Endometrial microvascular endothelial cells (primary cell): ENCODE results near the gene SIAH1. TPM values are rescaled to one million over a fixed set of nuclear protein-coding genes. Genes with fewer than 3 reads are reported as not detected.
"Not testable (repeated sequence)": the region's sequence is repeated elsewhere in the genome, so short reads cannot be mapped to it uniquely, and the experiment has no call there.

Source experiments
- in situ Hi-C: cut with HindIII; loops from 2 replicates; pipeline ENCODE4 v1.10.0; 2017; ENCODE audit warnings: low sequenced_read_pairs, low pct_unique_long_range_greater_than_20kb; ENCODE audit errors: inconsistent ontology term
- total RNA-seq: library from RNA; depleted of rRNA; stranded (reverse); fragments of >200 nt; gene quantifications from one replicate; pipeline ENCODE4 v1.2.3, GENCODE V29; 2015; ENCODE audit errors: inconsistent ontology term

SIAH1 gene
- total RNA-seq, 1 donor from 2014 or later = 12.0 TPM

DNA sequence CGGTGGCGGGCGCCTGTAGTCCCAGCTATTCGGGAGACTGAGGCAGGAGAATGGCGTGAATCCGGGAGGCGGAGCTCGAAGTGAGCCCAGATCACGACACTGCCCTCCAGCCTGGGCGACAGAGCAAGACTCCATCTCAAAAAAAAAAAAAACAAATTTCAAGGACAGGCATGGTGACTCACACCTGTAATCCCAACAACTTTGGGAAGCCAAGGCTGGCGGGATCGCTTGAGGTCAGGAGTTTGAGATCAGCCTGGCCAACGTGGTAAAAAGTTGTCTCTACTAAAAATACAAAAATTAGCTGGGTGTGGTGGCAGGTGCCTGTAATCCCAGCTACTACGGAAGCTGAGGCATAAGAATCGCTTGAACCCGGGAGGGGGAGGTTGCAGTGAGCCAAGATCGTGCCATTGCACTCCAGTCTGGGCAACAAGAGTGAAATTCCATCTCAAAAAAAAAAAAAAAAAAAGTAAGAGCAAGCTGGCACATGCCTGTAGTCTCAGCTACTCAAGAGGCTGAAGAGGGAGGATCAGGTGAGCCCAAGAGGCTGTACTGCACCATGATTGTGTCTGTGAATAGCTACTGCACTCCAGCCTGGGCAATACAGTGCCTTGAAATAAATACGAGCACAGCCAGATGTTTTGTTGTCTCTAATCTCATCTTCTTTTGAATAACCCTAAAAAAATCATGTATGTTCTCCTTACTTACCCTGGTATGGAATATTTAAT is 14.4 kb downstream of the SIAH1 start:
- in situ Hi-C loops = not testable (repeated sequence)

DNA sequence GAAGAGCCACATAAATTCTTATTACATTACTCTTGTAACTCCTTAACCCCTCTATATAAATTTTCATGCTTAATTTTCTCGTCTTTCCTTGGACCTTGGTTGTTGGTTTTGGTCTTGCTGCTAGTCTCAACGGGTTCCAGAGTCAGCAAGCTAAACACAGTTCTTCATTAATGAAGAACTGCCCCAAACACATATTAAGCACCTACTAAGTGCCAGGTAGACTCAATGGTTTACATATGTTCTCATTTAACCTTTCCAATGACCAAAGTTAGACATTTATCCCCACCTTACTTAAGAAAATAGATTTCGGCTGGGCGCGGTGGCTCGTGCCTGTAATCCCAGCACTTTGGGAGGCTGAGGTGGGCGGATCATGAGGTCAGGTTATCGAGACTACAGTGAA is 15.0 kb downstream of the SIAH1 start:
- in situ Hi-C loops = no loop called here

- in situ Hi-C loops = no loop called here
Observed at GRCh38 chr16:48369765-48370164, 15.4 kb downstream of the SIAH1 start.

GRCh38 chr16:48367441-48368049 is 17.7 kb downstream of the SIAH1 start:
- in situ Hi-C loops = no loop called here

GRCh38 chr16:48366165-48367093 is 18.8 kb downstream of the SIAH1 start:
- in situ Hi-C loops = no loop called here

DNA sequence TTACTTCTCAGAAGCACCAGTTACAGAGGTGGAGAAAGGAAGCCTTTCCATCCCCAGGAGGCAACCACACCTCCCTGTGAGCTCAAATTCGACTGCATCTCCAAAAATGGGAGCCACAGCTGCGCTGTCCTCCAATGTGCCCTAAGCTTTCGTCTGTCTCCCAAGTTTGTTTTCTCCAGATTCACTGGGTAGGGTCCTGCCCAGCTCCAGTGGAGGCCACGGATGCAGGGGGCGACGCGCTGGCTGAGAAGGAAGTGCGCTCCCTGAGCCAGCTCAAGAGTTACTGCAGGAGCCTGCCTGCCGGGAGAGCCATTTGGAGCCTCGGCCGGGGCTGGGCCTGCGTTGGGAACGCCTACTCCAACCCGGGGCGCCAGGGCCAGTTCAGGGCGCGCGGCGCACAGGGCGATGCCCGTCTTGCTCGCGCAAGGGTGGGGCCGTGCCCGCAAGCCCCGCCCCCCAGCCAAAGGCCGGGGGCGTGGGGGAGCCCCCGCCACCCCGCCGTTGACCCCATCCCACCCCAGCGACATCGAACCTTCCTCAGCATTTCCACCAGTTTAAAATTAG is 19.5 kb downstream of the SIAH1 start:
- in situ Hi-C loops = no loop called here

- in situ Hi-C loops = no loop called here
Observed at GRCh38 chr16:48365025-48365600, 20.1 kb downstream of the SIAH1 start.

DNA sequence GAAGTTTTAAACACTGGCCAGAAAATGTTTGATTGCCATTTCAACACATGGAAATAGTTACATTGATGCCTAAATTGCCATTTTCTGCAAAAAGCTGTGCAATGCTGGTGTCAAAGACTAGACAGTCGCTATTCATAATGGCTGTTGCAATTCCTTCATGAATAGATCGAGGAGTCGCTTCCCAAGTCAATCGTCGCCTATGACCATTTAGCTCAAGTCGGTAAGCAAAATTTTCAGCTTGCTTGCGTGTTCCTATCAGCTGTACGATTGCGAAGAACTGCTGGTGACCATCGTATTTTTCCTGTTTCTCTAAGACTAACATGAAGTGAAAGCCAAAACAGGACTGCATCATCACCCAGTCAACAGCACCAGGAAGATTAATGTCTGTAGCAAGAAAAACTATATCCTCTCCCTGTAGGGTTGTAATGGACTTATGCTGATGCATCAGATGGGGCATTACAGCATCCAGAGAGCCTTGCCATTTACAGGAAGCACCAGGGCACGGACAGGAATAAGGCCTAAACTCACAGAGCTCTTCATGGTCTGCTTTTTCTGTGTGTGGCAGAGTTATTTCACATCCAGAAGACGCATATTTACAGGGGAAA is 23.6 kb downstream of the SIAH1 start:
- in situ Hi-C loops = no loop called here

GRCh38 chr16:48361012-48361411 is 24.2 kb downstream of the SIAH1 start:
- in situ Hi-C loops = no loop called here

GRCh38 chr16:48359983-48360382 is 25.2 kb downstream of the SIAH1 start:
- in situ Hi-C loops = no loop called here

DNA sequence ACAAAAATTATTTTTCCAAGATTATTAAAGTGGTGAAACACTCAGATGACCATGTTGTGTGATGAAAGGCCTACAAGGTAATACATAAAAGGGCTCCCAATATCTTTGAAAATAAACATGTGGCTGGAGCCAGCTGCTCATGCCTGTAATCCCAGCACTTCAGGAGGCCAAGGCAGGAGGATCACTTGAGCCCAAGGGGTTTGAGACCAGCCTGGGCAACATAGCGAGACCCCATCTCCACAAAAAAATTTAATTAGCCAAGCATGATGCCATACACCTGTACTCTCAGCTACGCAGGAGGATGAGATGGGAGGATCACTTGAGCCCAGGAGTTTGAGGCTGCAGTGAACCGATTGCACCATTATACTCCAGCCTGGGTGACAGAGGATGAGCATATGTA is 26.8 kb downstream of the SIAH1 start:
- in situ Hi-C loops = no loop called here

DNA sequence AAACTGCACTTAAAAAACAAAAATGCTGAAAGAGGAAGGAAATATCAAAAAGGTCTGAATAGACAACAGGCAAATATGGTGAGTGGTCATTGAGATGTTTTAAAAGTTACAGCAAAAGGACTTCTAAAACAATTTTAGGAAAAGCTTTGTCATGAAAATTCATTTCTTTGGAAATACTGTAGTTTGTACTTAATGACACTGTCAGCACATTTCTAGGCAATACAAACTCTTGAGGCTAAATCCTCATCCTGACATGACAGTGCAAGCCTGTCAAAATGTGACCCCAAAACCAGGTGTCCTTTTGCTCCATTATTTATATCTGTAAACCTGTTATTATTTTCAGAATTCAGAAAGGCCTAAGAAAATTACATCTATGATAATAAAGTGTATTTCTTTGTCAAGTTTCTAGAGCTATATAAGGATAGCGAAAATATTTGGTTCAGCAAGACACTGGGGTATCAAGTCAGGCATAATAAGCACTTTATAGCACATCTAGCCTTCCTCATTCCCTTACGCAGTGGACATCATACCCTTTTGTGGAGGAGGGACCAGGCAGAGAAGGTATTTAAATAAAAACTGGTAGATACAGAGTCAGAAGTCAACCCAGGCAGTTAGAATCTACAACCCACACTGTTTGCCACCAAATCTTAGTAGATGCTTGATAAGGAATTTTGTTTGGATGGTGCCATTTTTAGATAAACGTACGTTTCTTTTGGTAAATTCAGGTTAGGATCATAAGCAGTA is 28.4 kb downstream of the SIAH1 start:
- in situ Hi-C loops = no loop called here

GRCh38 chr16:48354877-48355855 is 30.0 kb downstream of the SIAH1 start:
- in situ Hi-C loops = no loop called here

DNA sequence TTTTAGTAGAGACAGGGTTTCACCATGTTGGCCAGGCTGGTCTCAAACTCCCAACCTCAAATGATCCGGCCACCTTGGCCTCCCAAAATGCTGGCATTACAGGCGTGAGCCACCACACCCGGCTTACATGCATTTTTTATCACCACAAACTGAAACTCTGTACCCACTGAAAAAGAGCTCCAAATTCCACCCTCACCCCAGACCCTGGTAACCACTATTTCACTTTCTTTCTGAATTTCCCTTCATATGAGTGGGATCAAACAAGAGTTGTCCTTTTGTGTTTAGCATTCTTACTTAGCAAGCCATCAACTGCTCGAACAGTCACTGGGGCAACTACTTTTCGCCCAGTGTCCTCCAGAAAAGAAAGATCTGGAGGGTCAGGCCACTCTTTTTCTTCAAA is 30.8 kb downstream of the SIAH1 start:
- in situ Hi-C loops = not testable (repeated sequence)

DNA sequence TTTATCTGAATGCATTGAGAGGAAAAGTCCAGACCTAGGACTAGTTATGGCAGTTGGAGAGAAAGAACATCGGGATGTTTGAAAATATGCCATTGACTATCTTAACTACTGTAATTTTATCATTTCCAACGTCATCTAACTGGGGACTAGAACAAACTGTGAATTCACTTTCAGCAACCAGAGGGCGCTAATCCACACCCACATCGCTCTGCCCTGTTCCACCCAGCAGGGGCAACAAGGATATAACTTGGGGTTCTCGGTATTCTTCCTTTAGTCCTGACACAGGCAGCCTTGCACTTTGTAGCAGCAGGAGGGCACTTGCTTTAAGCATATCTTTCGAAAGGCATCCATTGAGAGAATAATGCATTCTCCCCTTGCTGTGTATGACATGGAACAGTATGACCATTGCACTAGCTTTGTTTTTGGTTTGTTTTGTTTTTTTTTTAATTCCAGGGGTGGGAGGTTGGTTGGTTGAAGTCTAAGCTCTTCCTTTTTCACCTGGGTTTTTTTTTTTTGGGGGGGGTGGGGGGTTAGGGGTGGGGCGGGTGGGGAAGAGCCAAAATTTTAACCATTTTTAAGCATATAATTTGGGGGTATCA is 31.5 kb downstream of the SIAH1 start:
- in situ Hi-C loops = no loop called here

- in situ Hi-C loops = no loop called here
Observed at GRCh38 chr16:48352648-48353390, 32.4 kb downstream of the SIAH1 start.
